HCT116 (cell line): ENCODE results near the gene TAOK3. TPM values are rescaled to one million over a fixed set of nuclear protein-coding genes. Genes with fewer than 3 reads are reported as not detected.

Experiments used
- ATAC-seq: fragments of 200-7000 bp; cut with Tn5 transposase; 2 replicates; pipeline ENCODE4 v1.9.1; 2020; ENCODE audit warnings: mild to moderate bottlenecking, moderate library complexity
- BruUV-seq: library from RNA; stranded (reverse); fragments of 400-500 nt; replicated peaks from 2 replicates; lab custom pipeline; 2021; lab: Mats Ljungman, UMichigan
- CTCF ChIA-PET: fragments of 300-600 bp; sonication (Branson Sonifier 250); formaldehyde crosslinking; loops from one replicate; lab custom pipeline; 2021; ENCODE audit warnings: antibody characterized with exemption; lab: Charles Lee
- POLR2A ChIA-PET: fragments of 300-600, 350-600 bp; sonication (Branson Sonifier 250); formaldehyde crosslinking; loops from one replicate; lab custom pipeline; 2021; ENCODE audit warnings: antibody characterized with exemption; lab: Charles Lee
- RAD21 ChIA-PET, 2 experiments: fragments of 300-600 bp; sonication (Branson Sonifier 250); formaldehyde crosslinking; loops; one replicate each; lab custom pipeline; 2023; ENCODE audit warnings: low total read pairs in 2 of 2; ENCODE audit not compliant: uncharacterized antibody in 2 of 2, unreplicated experiment in 2 of 2, low non-redundant PET in 1 of 2; lab: Charles Lee
- DNase-seq: peaks from one replicate; pipeline ENCODE4 v3.0.0-alpha.2; 2010; ENCODE audit warnings: low read depth, low spot score
- H2AFZ ChIP-seq: fragments of 200-600 bp; shearing (Covaris generic), sonication (generic); 2 replicates; pipeline ENCODE4 v1.6.1; 2017; ENCODE audit warnings: low read depth, mixed run types, mixed read lengths, antibody characterized with exemption, low read length; ENCODE audit not compliant: poor library complexity, severe bottlenecking
- H3K27ac ChIP-seq: 2 replicates; pipeline ENCODE4 v1.5.1; 2012; ENCODE audit warnings: low read depth, low read length
- H3K27me3 ChIP-seq: fragments of 200-600 bp; sonication (generic); 2 replicates; pipeline ENCODE4 v1.6.1; 2016; ENCODE audit warnings: mixed run types, low read length, mixed read lengths; ENCODE audit not compliant: insufficient read depth
- H3K36me3 ChIP-seq, 2 experiments: fragments of 200-500 bp in 1 of 2; fragments of 200-600 bp in 1 of 2; sonication (Bioruptor generic) in 1 of 2; sonication (generic) in 1 of 2; 2 replicates each; pipeline versions ENCODE4 v1.5.1 to v1.6.1; 2014 to 2016; ENCODE audit warnings: low read length in 2 of 2, inconsistent platforms in 1 of 2, mixed read lengths in 1 of 2, mixed run types in 1 of 2; ENCODE audit not compliant: insufficient read depth in 2 of 2, control insufficient read depth in 1 of 2
- H3K4me1 ChIP-seq, 2 experiments: fragments of 200-600 bp in 1 of 2; sonication (generic) in 1 of 2; 2 replicates each; pipeline versions ENCODE4 v1.5.1 to v1.6.1; 2012 to 2017; ENCODE audit warnings: low read length in 2 of 2, inconsistent platforms in 1 of 2, mild to moderate bottlenecking in 1 of 2, mixed read lengths in 1 of 2, mixed run types in 1 of 2, moderate library complexity in 1 of 2; ENCODE audit not compliant: insufficient read depth in 2 of 2, control insufficient read depth in 1 of 2
- H3K4me2 ChIP-seq: fragments of 200-600 bp; sonication (generic); 2 replicates; pipeline ENCODE4 v1.6.1; 2017; ENCODE audit warnings: mixed run types, low read length, mixed read lengths
- H3K4me3 ChIP-seq, 2 experiments: fragments of 200-600 bp in 1 of 2; sonication (generic) in 1 of 2; replicated peaks in 1 of 2; 2 replicates each; pipeline ENCODE4 v1.5.1; 2011 to 2016; ENCODE audit warnings: low read length in 2 of 2, control low read depth in 1 of 2, low read depth in 1 of 2, mild to moderate bottlenecking in 1 of 2, mixed read lengths in 1 of 2, mixed run types in 1 of 2
- H3K79me2 ChIP-seq: fragments of 200-600 bp; sonication (generic); 2 replicates; pipeline ENCODE4 v1.6.1; 2017; ENCODE audit warnings: mild to moderate bottlenecking, mixed run types, low read length, moderate library complexity, mixed read lengths; ENCODE audit not compliant: insufficient read depth
- H3K9ac ChIP-seq: fragments of 200-600 bp; sonication (generic); 2 replicates; pipeline ENCODE4 v1.6.1; 2016; ENCODE audit warnings: low read length, mixed read lengths
- H3K9me2 ChIP-seq: fragments of 200-600 bp; sonication (generic), shearing (Covaris generic); 2 replicates; pipeline ENCODE4 v1.6.1; 2017; ENCODE audit warnings: mixed run types, mild to moderate bottlenecking, moderate library complexity; ENCODE audit not compliant: insufficient read depth
- H3K9me3 ChIP-seq, 2 experiments: fragments of 200-500 bp in 1 of 2; fragments of 200-600 bp in 1 of 2; sonication (Bioruptor generic) in 1 of 2; sonication (generic) in 1 of 2; 2 replicates each; pipeline ENCODE4 v1.6.1; 2014 to 2017; ENCODE audit warnings: low read length in 2 of 2, mixed read lengths in 2 of 2, inconsistent platforms in 1 of 2, low read depth in 1 of 2, mild to moderate bottlenecking in 1 of 2, mixed run types in 1 of 2, moderate library complexity in 1 of 2; ENCODE audit not compliant: control insufficient read depth in 1 of 2, insufficient read depth in 1 of 2
- H4K20me1 ChIP-seq: fragments of 200-600 bp; sonication (generic), shearing (Covaris generic); 2 replicates; pipeline ENCODE4 v1.6.1; 2017; ENCODE audit warnings: mixed run types, mild to moderate bottlenecking, moderate library complexity; ENCODE audit not compliant: insufficient read depth
- EGR1 ChIP-seq: IDR thresholded peaks from 2 replicates; pipeline ENCODE4 v1.6.1; 2012; ENCODE audit warnings: low read depth
- ELF1 ChIP-seq: IDR thresholded peaks from 2 replicates; pipeline ENCODE4 v1.6.1; 2012; ENCODE audit warnings: low read depth, borderline replicate concordance
- FOSL1 ChIP-seq: IDR thresholded peaks from 2 replicates; pipeline ENCODE4 v1.6.1; 2012; ENCODE audit warnings: low read depth
- JUND ChIP-seq: IDR thresholded peaks from 2 replicates; pipeline ENCODE4 v1.6.1; 2012
- RAD21 ChIP-seq: IDR thresholded peaks from 2 replicates; pipeline ENCODE4 v1.6.1; 2012; ENCODE audit warnings: low read depth, mild to moderate bottlenecking
- SP1 ChIP-seq: IDR thresholded peaks from 2 replicates; pipeline ENCODE4 v1.6.1; 2012; ENCODE audit warnings: low read depth
- SRF ChIP-seq: IDR thresholded peaks from 2 replicates; pipeline ENCODE4 v1.6.1; 2012; ENCODE audit warnings: low read depth
- TCF7L2 ChIP-seq: IDR thresholded peaks from 2 replicates; pipeline ENCODE4 v1.7.0; 2011; ENCODE audit warnings: borderline replicate concordance, inconsistent platforms; ENCODE audit not compliant: insufficient read depth, insufficient read length; ENCODE audit errors: extremely low read depth
- ZFX ChIP-seq: fragments of 450-650 bp; IDR thresholded peaks from 2 replicates; pipeline ENCODE4 v1.6.1; 2017
- ZNF274 ChIP-seq: fragments of 200-500 bp; sonication (Bioruptor generic); IDR thresholded peaks from 2 replicates; pipeline ENCODE4 v1.6.1; 2014; ENCODE audit warnings: mild to moderate bottlenecking, low read depth, low read length, inconsistent platforms
- intact Hi-C: fragments of 100-400 bp; cut with micrococcal nuclease; formaldehyde crosslinking; loops from 2 replicates; pipeline ENCODE4 v1.10.0; 2022
- total RNA-seq: library from RNA; stranded (reverse); gene quantifications from one replicate; pipeline ENCODE4 v1.2.1, GENCODE V29; 2021; ENCODE audit not compliant: unreplicated experiment
- TF ChIP-seq, protein P1 (sequence below), 3 experiments: fragments of 200-600 bp in 1 of 3; sonication (generic) in 1 of 3; IDR thresholded peaks in 2 of 3; conservative IDR thresholded peaks in 1 of 3; 2 replicates each; pipeline ENCODE4 v1.5.1; 2012 to 2017; ENCODE audit warnings: low read depth in 2 of 3, low read length in 2 of 3, antibody characterized with exemption in 1 of 3, borderline replicate concordance in 1 of 3, control low read depth in 1 of 3, mild to moderate bottlenecking in 1 of 3, mixed read lengths in 1 of 3, mixed run types in 1 of 3, moderate library complexity in 1 of 3; ENCODE audit not compliant: insufficient read depth in 1 of 3
- TF ChIP-seq, protein P2 (sequence below): IDR thresholded peaks from 2 replicates; pipeline ENCODE4 v1.6.1; 2012
- TF ChIP-seq, protein P3 (sequence below): IDR thresholded peaks from 2 replicates; pipeline ENCODE4 v1.6.1; 2012
- TF ChIP-seq, protein P4 (sequence below): IDR thresholded peaks from 2 replicates; pipeline ENCODE4 v1.6.1; 2012; ENCODE audit warnings: low read depth

TAOK3 gene
- total RNA-seq, 1 experiment from 2014 or later, result 10.5 TPM

DNA sequence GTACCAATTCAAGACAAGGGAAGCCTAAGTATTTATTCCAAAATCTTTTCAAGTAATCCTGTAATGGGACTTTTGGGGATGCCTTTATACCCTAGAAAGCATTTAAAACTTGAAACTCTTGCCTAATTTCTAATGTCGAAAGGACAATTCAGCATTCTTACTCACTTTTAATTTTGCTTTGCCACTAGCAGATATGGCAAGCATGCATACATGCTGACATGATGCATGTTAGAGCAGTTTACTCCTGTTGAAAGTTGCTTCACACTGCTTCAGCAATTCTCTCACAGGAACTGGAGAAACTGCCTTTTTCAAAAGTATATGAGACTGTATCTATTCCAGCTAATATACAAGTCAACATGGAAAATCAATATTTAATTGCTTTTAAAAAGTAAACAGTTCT lies 79.9 kb downstream of the TAOK3 start:
- Histone ChIP-seq H3K4me3 (no peak overlapping the region), H4K20me1 (no peaks in the 10 kb centered on the region), H3K9ac (no peak overlapping the region), H3K9me2 (no peaks in the 10 kb centered on the region), H3K4me1 (no peaks in the 10 kb centered on the region), H3K79me2 (no peaks in the 10 kb centered on the region), H3K9me3 (no peaks in the 10 kb centered on the region), H3K4me2 (no peak overlapping the region), H3K27ac (no peak overlapping the region), H3K36me3 (no peaks in the 10 kb centered on the region), H3K27me3 (no peaks in the 10 kb centered on the region), H2AFZ (no peak overlapping the region)
- no peak for ATAC-seq
- no peak for DNase-seq
- POLR2A ChIA-PET, result no interaction called here
- intact Hi-C loops, result no loop called here
- CTCF ChIA-PET, result no interaction called here
- TF ChIP-seq, protein P1, sequence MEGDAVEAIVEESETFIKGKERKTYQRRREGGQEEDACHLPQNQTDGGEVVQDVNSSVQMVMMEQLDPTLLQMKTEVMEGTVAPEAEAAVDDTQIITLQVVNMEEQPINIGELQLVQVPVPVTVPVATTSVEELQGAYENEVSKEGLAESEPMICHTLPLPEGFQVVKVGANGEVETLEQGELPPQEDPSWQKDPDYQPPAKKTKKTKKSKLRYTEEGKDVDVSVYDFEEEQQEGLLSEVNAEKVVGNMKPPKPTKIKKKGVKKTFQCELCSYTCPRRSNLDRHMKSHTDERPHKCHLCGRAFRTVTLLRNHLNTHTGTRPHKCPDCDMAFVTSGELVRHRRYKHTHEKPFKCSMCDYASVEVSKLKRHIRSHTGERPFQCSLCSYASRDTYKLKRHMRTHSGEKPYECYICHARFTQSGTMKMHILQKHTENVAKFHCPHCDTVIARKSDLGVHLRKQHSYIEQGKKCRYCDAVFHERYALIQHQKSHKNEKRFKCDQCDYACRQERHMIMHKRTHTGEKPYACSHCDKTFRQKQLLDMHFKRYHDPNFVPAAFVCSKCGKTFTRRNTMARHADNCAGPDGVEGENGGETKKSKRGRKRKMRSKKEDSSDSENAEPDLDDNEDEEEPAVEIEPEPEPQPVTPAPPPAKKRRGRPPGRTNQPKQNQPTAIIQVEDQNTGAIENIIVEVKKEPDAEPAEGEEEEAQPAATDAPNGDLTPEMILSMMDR (IDR thresholded peaks at IDR 0.05 in 2 of 3, conservative IDR thresholded peaks at IDR 0.05 in 1 of 3; ENCODE audit: borderline replicate concordance in 1 of 3, insufficient read depth in 1 of 3, low read depth in 2 of 3, low read length in 2 of 3), result no peak
- TF ChIP-seq JUND, result no peak
- TF ChIP-seq ZFX, result no peak
- no peak for TF ChIP-seq TCF7L2
- no peak for TF ChIP-seq ZNF274
- TF ChIP-seq, protein P2, sequence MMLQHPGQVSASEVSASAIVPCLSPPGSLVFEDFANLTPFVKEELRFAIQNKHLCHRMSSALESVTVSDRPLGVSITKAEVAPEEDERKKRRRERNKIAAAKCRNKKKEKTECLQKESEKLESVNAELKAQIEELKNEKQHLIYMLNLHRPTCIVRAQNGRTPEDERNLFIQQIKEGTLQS, result no peak
- TF ChIP-seq RAD21, result no peak
- RAD21 ChIA-PET, result no interaction called here
- no TSS peak for BruUV-seq

DNA sequence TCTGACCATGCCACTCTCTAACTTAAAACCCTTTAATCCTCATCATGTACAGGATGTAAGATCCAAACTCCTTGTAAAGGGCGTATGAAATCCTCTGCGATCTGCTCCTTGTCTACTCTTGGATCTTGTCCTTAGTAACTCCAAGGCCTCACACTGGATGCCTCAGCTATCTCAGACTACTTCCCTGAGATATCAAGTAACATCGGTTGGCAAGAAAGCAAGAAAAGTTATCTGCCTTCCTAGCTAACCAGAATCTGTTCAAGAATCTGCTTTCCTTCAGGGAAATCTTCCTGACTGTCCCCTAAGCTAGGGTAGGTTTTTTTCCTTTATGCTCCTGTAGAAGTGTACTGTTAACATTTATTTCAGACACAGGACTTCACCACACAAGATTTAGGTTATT lies 82.6 kb downstream of the TAOK3 start:
- DNase-seq (no peak), ATAC-seq (no peak)
- no peaks in the 10 kb centered on the region for H3K79me2 ChIP-seq
- H3K36me3 ChIP-seq, result no peaks in the 10 kb centered on the region
- no peak overlapping the region for H3K9ac ChIP-seq
- no peaks in the 10 kb centered on the region for H4K20me1 ChIP-seq
- POLR2A ChIA-PET, result no interaction called here
- RAD21 ChIA-PET, result no interaction called here
- TF ChIP-seq FOSL1, result no peak
- TF ChIP-seq, protein P3, sequence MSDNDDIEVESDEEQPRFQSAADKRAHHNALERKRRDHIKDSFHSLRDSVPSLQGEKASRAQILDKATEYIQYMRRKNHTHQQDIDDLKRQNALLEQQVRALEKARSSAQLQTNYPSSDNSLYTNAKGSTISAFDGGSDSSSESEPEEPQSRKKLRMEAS, result no peak
- TF ChIP-seq, protein P4, sequence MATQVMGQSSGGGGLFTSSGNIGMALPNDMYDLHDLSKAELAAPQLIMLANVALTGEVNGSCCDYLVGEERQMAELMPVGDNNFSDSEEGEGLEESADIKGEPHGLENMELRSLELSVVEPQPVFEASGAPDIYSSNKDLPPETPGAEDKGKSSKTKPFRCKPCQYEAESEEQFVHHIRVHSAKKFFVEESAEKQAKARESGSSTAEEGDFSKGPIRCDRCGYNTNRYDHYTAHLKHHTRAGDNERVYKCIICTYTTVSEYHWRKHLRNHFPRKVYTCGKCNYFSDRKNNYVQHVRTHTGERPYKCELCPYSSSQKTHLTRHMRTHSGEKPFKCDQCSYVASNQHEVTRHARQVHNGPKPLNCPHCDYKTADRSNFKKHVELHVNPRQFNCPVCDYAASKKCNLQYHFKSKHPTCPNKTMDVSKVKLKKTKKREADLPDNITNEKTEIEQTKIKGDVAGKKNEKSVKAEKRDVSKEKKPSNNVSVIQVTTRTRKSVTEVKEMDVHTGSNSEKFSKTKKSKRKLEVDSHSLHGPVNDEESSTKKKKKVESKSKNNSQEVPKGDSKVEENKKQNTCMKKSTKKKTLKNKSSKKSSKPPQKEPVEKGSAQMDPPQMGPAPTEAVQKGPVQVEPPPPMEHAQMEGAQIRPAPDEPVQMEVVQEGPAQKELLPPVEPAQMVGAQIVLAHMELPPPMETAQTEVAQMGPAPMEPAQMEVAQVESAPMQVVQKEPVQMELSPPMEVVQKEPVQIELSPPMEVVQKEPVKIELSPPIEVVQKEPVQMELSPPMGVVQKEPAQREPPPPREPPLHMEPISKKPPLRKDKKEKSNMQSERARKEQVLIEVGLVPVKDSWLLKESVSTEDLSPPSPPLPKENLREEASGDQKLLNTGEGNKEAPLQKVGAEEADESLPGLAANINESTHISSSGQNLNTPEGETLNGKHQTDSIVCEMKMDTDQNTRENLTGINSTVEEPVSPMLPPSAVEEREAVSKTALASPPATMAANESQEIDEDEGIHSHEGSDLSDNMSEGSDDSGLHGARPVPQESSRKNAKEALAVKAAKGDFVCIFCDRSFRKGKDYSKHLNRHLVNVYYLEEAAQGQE, result no peak
- no peak for TF ChIP-seq SRF
- TF ChIP-seq RAD21, result no peak
- TF ChIP-seq ELF1, result no peak
- no peak for TF ChIP-seq ZFX
- no peak for TF ChIP-seq EGR1
- TF ChIP-seq SP1, result no peak
- no peak for TF ChIP-seq JUND
- BruUV-seq, result no TSS peak
- no peaks in the 10 kb centered on the region for H3K9me2 ChIP-seq
- H2AFZ ChIP-seq, result no peak overlapping the region
- H3K4me1 ChIP-seq, result no peaks in the 10 kb centered on the region
- CTCF ChIA-PET, result interaction anchor here (1.2 kb wide), 1 partner anchor 10 kb away, joined by 3 read pairs; no protein-coding TSS in a partner anchor
- H3K4me2 ChIP-seq, result no peak overlapping the region
- H3K27me3 ChIP-seq, result no peaks in the 10 kb centered on the region
- intact Hi-C loops, result no loop called here
- H3K4me3 ChIP-seq, result no peak overlapping the region
- H3K9me3 ChIP-seq, result no peaks in the 10 kb centered on the region
- H3K27ac ChIP-seq, result no peak overlapping the region
